ENCODE results near the gene RPL10A.
"Not testable (repeated sequence)": the region's sequence is repeated elsewhere in the genome, so short reads cannot be mapped to it uniquely, and the experiment has no call there.

Gene RPL10A

GRCh38 chr6:35512740-35513139 lies 44.5 kb downstream of the RPL10A start, which contains the start of gene TULP1:
Gene TULP1 (minus strand): TSS chr6:35512896. CDS start chr6:35512858, 38 bp downstream.
- peak; percentile 91 for DNase-seq (ENCODE audit: insufficient read length, low spot score)
- FAIRE-seq, result no peak

GRCh38 chr6:35514587-35514986 lies 46.4 kb downstream of the RPL10A start:
- FAIRE-seq, result no peak
- DNase-seq (ENCODE audit: insufficient read length, low spot score), result no peak
- no peak for TF ChIP-seq CTCF (IDR thresholded peaks at IDR 0.05; ENCODE audit: insufficient read depth, missing control alignments)

More at GRCh38 chr6:35512740-35513139, 44.5 kb downstream of the RPL10A start, which contains the start of gene TULP1:
- no peak for TF ChIP-seq CTCF (IDR thresholded peaks at IDR 0.05; ENCODE audit: insufficient read depth, missing control alignments)

- FAIRE-seq; DNase-seq (ENCODE audit: insufficient read length, low spot score): not testable (repeated sequence)
These were observed 47.7 kb downstream of the RPL10A start for GRCh38 chr6:35515939-35516338.

GRCh38 chr6:35516712-35517111 lies 48.5 kb downstream of the RPL10A start:
- no peak for TF ChIP-seq CTCF (IDR thresholded peaks at IDR 0.05; ENCODE audit: insufficient read depth, missing control alignments)
- FAIRE-seq, result no peak
- DNase-seq (ENCODE audit: insufficient read length, low spot score), result no peak

GRCh38 chr6:35517978-35518377 lies 49.8 kb downstream of the RPL10A start:
- not testable (repeated sequence) for DNase-seq (ENCODE audit: insufficient read length, low spot score); FAIRE-seq

DNA sequence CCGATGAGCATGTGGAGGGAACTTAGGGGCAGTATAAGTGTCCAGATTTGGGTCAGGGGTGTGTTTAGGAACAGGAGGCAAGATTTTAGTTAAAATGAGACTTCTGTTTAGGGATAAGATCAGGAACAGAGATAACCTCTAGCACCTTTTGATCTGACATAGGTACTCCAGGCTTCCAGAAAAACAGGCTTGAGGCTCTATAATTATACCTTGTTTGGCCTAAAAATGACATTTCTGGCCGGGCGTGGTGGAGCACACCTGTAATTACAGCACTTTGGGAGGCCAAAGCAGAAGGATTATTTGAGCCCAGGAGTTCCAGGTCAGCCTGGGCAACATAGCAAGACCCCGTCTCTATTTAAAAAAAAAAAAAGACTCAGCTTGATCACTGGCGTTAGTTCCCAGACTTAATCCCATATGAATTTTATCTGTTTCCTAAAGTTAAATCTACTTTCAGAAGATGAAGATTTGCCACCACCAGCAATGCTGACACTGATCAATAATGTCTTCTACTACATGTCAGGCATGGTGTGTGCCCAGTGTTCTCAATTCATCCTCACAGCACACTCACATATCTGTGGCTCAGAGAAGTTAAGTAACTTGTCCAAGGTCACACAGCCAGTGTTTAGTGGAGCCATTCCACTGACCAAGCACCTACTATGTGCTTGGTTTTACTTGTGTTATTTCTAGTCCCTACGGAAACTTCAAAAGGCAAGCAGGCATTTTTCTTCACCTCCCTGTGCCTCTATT lies 50.5 kb downstream of the RPL10A start:
- DNase-seq (ENCODE audit: insufficient read length, low spot score) (no peak), FAIRE-seq (no peak)
- TF ChIP-seq CTCF (IDR thresholded peaks at IDR 0.05; ENCODE audit: insufficient read depth, missing control alignments), result no peak

- FAIRE-seq, result no peak
- DNase-seq (ENCODE audit: insufficient read length, low spot score), result no peak
- no peak for TF ChIP-seq CTCF (IDR thresholded peaks at IDR 0.05; ENCODE audit: insufficient read depth, missing control alignments)
These were observed 51.3 kb downstream of the RPL10A start for GRCh38 chr6:35519313-35520015.
